HepG2 (cell line): Measurements from ENCODE around the gene CORO7. TPM values are rescaled to one million over a fixed set of nuclear protein-coding genes. Genes with fewer than 3 reads are reported as not detected.

Source experiments
- EEA1 ChIP-seq: sonication (generic); formaldehyde crosslinking; IDR thresholded peaks from 2 replicates; pipeline ENCODE4 v1.5.1; 2020; ENCODE audit warnings: mild to moderate bottlenecking, missing genetic modification reagents, borderline replicate concordance
- FOSL2 ChIP-seq: sonication (generic); formaldehyde crosslinking; IDR thresholded peaks from 2 replicates; pipeline ENCODE4 v1.4.0; 2020; ENCODE audit warnings: missing genetic modification reagents
- HDAC6 ChIP-seq: fragments of 200-600 bp; sonication (generic); IDR thresholded peaks from 2 replicates; pipeline ENCODE4 v1.7.0; 2017; ENCODE audit warnings: mild to moderate bottlenecking, antibody characterized with exemption, low read length, low read depth
- HNRNPH1 ChIP-seq: fragments of 200-400 bp; formaldehyde crosslinking; optimal IDR thresholded peaks from 2 replicates; pipeline ENCODE3; 2017; ENCODE audit warnings: mild to moderate bottlenecking, low read depth, low read length
- IKZF1 ChIP-seq: fragments of 450-650 bp; IDR thresholded peaks from 2 replicates; pipeline ENCODE4 v1.7.1; 2016
- JUND ChIP-seq: sonication (generic); formaldehyde crosslinking; IDR thresholded peaks from 2 replicates; pipeline ENCODE4 v1.8.0; 2022; ENCODE audit warnings: mild to moderate bottlenecking, missing genetic modification reagents
- KLF12 ChIP-seq: sonication (generic); formaldehyde crosslinking; IDR thresholded peaks from 2 replicates; pipeline ENCODE4 v1.4.0; 2020; ENCODE audit warnings: missing genetic modification reagents, borderline replicate concordance
- MYC ChIP-seq: sonication (generic); formaldehyde crosslinking; IDR thresholded peaks from 2 replicates; pipeline ENCODE4 v1.9.0; 2021; ENCODE audit warnings: missing genetic modification reagents, borderline replicate concordance
- TCF12 ChIP-seq, 2 experiments: fragments of 450-650 bp in 1 of 2; sonication (generic) in 1 of 2; formaldehyde crosslinking in 1 of 2; IDR thresholded peaks; 2 replicates each; pipeline versions ENCODE4 v1.6.1 to v1.8.0; 2017 to 2022; ENCODE audit warnings: antibody characterized with exemption in 1 of 2, mild to moderate bottlenecking in 1 of 2, missing genetic modification reagents in 1 of 2, moderate library complexity in 1 of 2
- THAP11 ChIP-seq: IDR thresholded peaks from 2 replicates; pipeline ENCODE4 v1.6.1; 2016; ENCODE audit warnings: missing biosample characterization, missing genetic modification reagents
- U2AF1 ChIP-seq: fragments of 200-400 bp; formaldehyde crosslinking; optimal IDR thresholded peaks from 2 replicates; pipeline ENCODE3; 2017; ENCODE audit warnings: mild to moderate bottlenecking, low read depth, low read length
- ZBTB7A ChIP-seq: sonication (generic); formaldehyde crosslinking; IDR thresholded peaks from 2 replicates; pipeline ENCODE4 v1.8.0; 2022; ENCODE audit warnings: mild to moderate bottlenecking, missing genetic modification reagents
- ZKSCAN5 ChIP-seq: sonication (generic); formaldehyde crosslinking; IDR thresholded peaks from 2 replicates; pipeline ENCODE4 v1.5.1; 2020; ENCODE audit warnings: mild to moderate bottlenecking, missing genetic modification reagents
- ZNF432 ChIP-seq: sonication (generic); formaldehyde crosslinking; IDR thresholded peaks from 2 replicates; pipeline ENCODE4 v1.5.0; 2020; ENCODE audit warnings: missing genetic modification reagents, mild to moderate bottlenecking, borderline replicate concordance
- ZNF7 ChIP-seq: IDR thresholded peaks from 2 replicates; pipeline ENCODE4 v1.6.1; 2016; ENCODE audit warnings: missing biosample characterization, missing genetic modification reagents
- ZNF782 ChIP-seq: sonication (generic); formaldehyde crosslinking; IDR thresholded peaks from 2 replicates; pipeline ENCODE4 v1.4.0; 2020; ENCODE audit warnings: missing genetic modification reagents, mild to moderate bottlenecking, borderline replicate concordance
- polyA plus RNA-seq, 8 experiments: library from polyadenylated mRNA; depleted of rRNA in 3 of 8; stranded (reverse) in 7 of 8; unstranded in 1 of 8; fragments of >200 nt; fragmentation: Illumina TruSeq in 4 of 8; extraction: Trizol in 4 of 8; gene quantifications; 2 replicates each; pipeline versions ENCODE4 v1.2.1 to v1.2.3, GENCODE V29; 2011 to 2016; ENCODE audit warnings: low read depth in 4 of 8, missing spikeins in 1 of 8, mixed read lengths in 1 of 8; ENCODE audit not compliant: insufficient read depth in 1 of 8
- total RNA-seq, 5 experiments: library from RNA; depleted of rRNA; stranded (reverse); fragments of >200 nt; fragmentation: Illumina TruSeq; extraction: Trizol; gene quantifications; 2 replicates each; pipeline ENCODE4 v1.2.3, GENCODE V29; 2016; ENCODE audit warnings: low read depth in 1 of 5
- TF ChIP-seq, protein P1 (sequence below): sonication (generic); formaldehyde crosslinking; IDR thresholded peaks from 2 replicates; pipeline ENCODE4 v1.5.0; 2020; ENCODE audit warnings: mild to moderate bottlenecking, missing genetic modification reagents, borderline replicate concordance
- TF ChIP-seq, protein P2 (sequence below): sonication (generic); formaldehyde crosslinking; IDR thresholded peaks from 2 replicates; pipeline ENCODE4 v1.8.0; 2022; ENCODE audit warnings: mild to moderate bottlenecking, missing genetic modification reagents; ENCODE audit not compliant: insufficient replicate concordance
- TF ChIP-seq, protein P3 (sequence below): IDR thresholded peaks from 2 replicates; pipeline ENCODE4 v1.6.1; 2012; ENCODE audit warnings: low read depth, low read length, improper control_type of control experiment

The CORO7 gene
- total and polyA plus RNA-seq, 2 of the 13 experiments (the other 11 are each of a cell fraction or from before 2014, with no cell fraction given) = 9.9 to 14.3 TPM

- TF ChIP-seq, protein P1, sequence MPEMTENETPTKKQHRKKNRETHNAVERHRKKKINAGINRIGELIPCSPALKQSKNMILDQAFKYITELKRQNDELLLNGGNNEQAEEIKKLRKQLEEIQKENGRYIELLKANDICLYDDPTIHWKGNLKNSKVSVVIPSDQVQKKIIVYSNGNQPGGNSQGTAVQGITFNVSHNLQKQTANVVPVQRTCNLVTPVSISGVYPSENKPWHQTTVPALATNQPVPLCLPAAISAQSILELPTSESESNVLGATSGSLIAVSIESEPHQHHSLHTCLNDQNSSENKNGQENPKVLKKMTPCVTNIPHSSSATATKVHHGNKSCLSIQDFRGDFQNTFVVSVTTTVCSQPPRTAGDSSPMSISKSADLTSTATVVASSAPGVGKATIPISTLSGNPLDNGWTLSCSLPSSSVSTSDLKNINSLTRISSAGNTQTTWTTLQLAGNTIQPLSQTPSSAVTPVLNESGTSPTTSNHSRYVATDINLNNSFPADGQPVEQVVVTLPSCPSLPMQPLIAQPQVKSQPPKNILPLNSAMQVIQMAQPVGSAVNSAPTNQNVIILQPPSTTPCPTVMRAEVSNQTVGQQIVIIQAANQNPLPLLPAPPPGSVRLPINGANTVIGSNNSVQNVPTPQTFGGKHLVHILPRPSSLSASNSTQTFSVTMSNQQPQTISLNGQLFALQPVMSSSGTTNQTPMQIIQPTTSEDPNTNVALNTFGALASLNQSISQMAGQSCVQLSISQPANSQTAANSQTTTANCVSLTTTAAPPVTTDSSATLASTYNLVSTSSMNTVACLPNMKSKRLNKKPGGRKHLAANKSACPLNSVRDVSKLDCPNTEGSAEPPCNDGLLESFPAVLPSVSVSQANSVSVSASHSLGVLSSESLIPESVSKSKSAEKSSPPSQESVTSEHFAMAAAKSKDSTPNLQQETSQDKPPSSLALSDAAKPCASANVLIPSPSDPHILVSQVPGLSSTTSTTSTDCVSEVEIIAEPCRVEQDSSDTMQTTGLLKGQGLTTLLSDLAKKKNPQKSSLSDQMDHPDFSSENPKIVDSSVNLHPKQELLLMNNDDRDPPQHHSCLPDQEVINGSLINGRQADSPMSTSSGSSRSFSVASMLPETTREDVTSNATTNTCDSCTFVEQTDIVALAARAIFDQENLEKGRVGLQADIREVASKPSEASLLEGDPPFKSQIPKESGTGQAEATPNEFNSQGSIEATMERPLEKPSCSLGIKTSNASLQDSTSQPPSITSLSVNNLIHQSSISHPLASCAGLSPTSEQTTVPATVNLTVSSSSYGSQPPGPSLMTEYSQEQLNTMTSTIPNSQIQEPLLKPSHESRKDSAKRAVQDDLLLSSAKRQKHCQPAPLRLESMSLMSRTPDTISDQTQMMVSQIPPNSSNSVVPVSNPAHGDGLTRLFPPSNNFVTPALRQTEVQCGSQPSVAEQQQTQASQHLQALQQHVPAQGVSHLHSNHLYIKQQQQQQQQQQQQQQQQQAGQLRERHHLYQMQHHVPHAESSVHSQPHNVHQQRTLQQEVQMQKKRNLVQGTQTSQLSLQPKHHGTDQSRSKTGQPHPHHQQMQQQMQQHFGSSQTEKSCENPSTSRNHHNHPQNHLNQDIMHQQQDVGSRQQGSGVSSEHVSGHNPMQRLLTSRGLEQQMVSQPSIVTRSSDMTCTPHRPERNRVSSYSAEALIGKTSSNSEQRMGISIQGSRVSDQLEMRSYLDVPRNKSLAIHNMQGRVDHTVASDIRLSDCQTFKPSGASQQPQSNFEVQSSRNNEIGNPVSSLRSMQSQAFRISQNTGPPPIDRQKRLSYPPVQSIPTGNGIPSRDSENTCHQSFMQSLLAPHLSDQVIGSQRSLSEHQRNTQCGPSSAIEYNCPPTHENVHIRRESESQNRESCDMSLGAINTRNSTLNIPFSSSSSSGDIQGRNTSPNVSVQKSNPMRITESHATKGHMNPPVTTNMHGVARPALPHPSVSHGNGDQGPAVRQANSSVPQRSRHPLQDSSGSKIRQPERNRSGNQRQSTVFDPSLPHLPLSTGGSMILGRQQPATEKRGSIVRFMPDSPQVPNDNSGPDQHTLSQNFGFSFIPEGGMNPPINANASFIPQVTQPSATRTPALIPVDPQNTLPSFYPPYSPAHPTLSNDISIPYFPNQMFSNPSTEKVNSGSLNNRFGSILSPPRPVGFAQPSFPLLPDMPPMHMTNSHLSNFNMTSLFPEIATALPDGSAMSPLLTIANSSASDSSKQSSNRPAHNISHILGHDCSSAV (CRISPR knock-in tag) = no peak
- TF ChIP-seq ZBTB7A (CRISPR knock-in tag) = peak; percentile 86
- TF ChIP-seq HDAC6 = no peak
- TF ChIP-seq, protein P2, sequence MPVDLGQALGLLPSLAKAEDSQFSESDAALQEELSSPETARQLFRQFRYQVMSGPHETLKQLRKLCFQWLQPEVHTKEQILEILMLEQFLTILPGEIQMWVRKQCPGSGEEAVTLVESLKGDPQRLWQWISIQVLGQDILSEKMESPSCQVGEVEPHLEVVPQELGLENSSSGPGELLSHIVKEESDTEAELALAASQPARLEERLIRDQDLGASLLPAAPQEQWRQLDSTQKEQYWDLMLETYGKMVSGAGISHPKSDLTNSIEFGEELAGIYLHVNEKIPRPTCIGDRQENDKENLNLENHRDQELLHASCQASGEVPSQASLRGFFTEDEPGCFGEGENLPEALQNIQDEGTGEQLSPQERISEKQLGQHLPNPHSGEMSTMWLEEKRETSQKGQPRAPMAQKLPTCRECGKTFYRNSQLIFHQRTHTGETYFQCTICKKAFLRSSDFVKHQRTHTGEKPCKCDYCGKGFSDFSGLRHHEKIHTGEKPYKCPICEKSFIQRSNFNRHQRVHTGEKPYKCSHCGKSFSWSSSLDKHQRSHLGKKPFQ (CRISPR knock-in tag) = no peak
- no peak for TF ChIP-seq U2AF1
- no peak for TF ChIP-seq ZKSCAN5 (CRISPR knock-in tag)
- no peak for TF ChIP-seq TCF12 (IDR thresholded peaks at IDR 0.05)
- peak; percentile 60; the same call in 1 of the 2 replicates for TF ChIP-seq TCF12 (CRISPR knock-in tag; IDR thresholded peaks at IDR 0.05)
- no peak for TF ChIP-seq ZNF432 (CRISPR knock-in tag)
- peak; percentile 35; the same call in 1 of the 2 replicates for TF ChIP-seq MYC
- TF ChIP-seq ZNF7 (CRISPR knock-in tag) = peak; percentile 99
- peak; percentile 15; the same call in 1 of the 2 replicates for TF ChIP-seq FOSL2 (CRISPR knock-in tag)
- TF ChIP-seq EEA1 (CRISPR knock-in tag) = no peak
- no peak; the same call in 1 of the 2 replicates for TF ChIP-seq ZNF782 (CRISPR knock-in tag)
- no peak for TF ChIP-seq IKZF1
- peak; percentile 55 for TF ChIP-seq JUND (CRISPR knock-in tag)
- TF ChIP-seq KLF12 = no peak
- 0 out of 2 replicates have a peak, but pooled peaks have one; percentile 17 for TF ChIP-seq THAP11 (CRISPR knock-in tag)
- TF ChIP-seq, protein P3, sequence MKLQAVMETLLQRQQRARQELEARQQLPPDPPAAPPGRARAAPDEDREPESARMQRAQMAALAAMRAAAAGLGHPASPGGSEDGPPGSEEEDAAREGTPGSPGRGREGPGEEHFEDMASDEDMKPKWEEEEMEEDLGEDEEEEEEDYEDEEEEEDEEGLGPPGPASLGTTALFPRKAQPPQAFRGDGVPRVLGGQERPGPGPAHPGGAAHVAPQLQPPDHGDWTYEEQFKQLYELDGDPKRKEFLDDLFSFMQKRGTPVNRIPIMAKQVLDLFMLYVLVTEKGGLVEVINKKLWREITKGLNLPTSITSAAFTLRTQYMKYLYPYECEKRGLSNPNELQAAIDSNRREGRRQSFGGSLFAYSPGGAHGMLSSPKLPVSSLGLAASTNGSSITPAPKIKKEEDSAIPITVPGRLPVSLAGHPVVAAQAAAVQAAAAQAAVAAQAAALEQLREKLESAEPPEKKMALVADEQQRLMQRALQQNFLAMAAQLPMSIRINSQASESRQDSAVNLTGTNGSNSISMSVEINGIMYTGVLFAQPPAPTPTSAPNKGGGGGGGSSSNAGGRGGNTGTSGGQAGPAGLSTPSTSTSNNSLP = peak; percentile 77
- TF ChIP-seq HNRNPH1 = no peak
Measured at GRCh38 chr16:4367393-4367856, 49.0 kb downstream of the CORO7 start (continued).
